ENCODE measurements around the gene LDLRAD3.

The LDLRAD3 gene

DNA sequence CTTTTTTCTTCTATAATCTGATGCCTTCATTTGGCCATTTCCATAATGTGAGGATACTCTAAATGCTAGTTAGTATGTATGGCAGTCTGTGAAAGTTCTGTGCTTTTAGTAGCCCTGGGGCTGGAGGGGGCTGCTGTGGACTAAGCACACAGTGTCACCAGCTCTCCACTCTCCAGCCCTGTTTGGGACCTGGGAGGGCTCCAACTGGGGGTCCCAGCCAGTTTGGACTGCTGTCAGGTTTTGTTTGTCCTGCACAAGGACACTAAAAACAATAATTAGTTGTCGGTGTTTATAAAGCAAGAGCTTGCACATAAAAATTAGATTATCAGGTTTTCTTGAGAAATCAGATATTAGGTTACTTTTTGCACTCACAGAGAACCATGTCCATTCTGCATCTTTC is 103.1 kb downstream of the LDLRAD3 start:
- Mint-ChIP-seq H3K9me3 (peaks cover 5% of the 10 kb centered on the region), H3K27ac (no peak overlapping the region), H3K4me1 (no peaks in the 10 kb centered on the region), H3K36me3 (no peaks in the 10 kb centered on the region), H3K27me3 (peaks cover 10% of the 10 kb centered on the region), H3K4me3 (no peak overlapping the region)
- ATAC-seq: no peak

DNA sequence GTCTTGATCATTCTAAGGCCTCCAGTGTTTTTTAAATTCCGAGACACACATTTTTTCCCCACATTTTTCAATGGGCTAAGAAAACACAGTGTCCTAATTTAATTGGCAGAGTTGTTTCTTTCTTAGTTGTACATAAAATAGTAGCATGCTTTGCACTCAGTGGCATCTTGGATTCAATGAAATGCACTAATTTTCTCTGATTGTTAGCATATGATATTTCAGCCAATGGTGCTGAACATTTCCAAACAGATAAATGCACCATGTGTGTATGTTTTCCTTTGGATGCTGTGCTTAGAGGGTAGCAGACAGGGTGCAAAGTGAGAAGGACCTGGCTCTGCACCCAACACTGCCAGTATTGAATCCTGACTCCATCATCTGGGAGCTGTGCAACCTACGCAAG is 103.5 kb downstream of the LDLRAD3 start:
- ATAC-seq: no peak
- Mint-ChIP-seq H3K27me3 (peaks cover 10% of the 10 kb centered on the region), H3K4me1 (no peaks in the 10 kb centered on the region), H3K27ac (no peak overlapping the region), H3K36me3 (no peaks in the 10 kb centered on the region), H3K4me3 (no peak overlapping the region), H3K9me3 (peaks cover 5% of the 10 kb centered on the region)

GRCh38 chr11:36048496-36049247 is 104.8 kb downstream of the LDLRAD3 start:
- no peak overlapping the region for H3K27ac Mint-ChIP-seq
- H3K27me3 Mint-ChIP-seq: peaks cover 10% of the 10 kb centered on the region
- H3K36me3 Mint-ChIP-seq: no peaks in the 10 kb centered on the region
- no peaks in the 10 kb centered on the region for H3K4me1 Mint-ChIP-seq
- peaks cover 5% of the 10 kb centered on the region for H3K9me3 Mint-ChIP-seq
- no peak overlapping the region for H3K4me3 Mint-ChIP-seq
- no peak for ATAC-seq

GRCh38 chr11:36051235-36052144 is 107.6 kb downstream of the LDLRAD3 start:
- no peak for ATAC-seq
- H3K27me3 Mint-ChIP-seq: peaks cover 10% of the 10 kb centered on the region
- no peak overlapping the region for H3K4me3 Mint-ChIP-seq
- no peak overlapping the region for H3K27ac Mint-ChIP-seq
- peaks cover 7% of the 10 kb centered on the region for H3K9me3 Mint-ChIP-seq
- no peaks in the 10 kb centered on the region for H3K36me3 Mint-ChIP-seq
- H3K4me1 Mint-ChIP-seq: no peaks in the 10 kb centered on the region

DNA sequence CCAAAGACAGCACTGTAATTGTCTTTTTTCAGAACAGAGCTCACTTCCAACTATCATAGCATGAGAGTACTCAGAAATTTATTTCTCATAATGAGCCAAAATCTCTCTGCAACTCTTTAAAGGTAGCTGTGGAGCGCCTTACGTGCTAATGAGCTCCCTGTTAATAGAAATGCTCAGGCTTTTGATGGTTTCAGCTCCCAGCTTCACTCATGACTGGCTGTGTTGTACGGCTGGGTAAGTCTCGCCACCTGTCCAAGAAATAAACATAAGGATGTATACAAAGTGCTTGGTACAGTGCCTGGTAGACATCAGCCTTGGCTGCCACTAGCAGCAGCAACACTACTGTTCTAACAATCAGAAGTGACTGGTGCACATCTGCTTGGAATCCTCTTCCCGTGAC is 109.4 kb downstream of the LDLRAD3 start:
- Mint-ChIP-seq H3K36me3 (no peaks in the 10 kb centered on the region), H3K4me1 (no peaks in the 10 kb centered on the region), H3K27me3 (peaks cover 25% of the 10 kb centered on the region), H3K4me3 (no peak overlapping the region), H3K27ac (no peak overlapping the region), H3K9me3 (peaks cover 7% of the 10 kb centered on the region)
- ATAC-seq: no peak

DNA sequence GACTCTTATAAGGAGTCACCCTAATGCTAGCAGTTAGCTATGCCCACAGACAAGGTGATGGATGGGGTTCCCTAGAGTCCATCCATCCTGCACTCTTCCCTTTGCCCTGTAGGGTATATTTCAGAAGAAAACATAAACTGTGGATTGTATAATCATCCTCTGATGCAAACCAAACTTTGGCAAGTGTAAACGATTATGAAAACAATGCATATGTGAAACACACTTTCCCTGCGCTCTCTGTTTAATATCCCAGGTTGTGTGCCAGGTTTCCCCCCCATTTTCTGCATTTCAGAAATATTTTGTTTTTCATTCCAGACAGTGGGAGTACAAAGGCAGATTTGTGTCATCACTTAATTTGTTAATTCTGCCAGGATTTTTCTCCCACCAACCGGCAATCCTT is 110.0 kb downstream of the LDLRAD3 start:
- no peaks in the 10 kb centered on the region for H3K4me1 Mint-ChIP-seq
- no peaks in the 10 kb centered on the region for H3K36me3 Mint-ChIP-seq
- no peak overlapping the region for H3K4me3 Mint-ChIP-seq
- H3K27ac Mint-ChIP-seq: no peak overlapping the region
- H3K27me3 Mint-ChIP-seq: peaks cover 27% of the 10 kb centered on the region
- H3K9me3 Mint-ChIP-seq: peaks cover 7% of the 10 kb centered on the region
- no peak for ATAC-seq

DNA sequence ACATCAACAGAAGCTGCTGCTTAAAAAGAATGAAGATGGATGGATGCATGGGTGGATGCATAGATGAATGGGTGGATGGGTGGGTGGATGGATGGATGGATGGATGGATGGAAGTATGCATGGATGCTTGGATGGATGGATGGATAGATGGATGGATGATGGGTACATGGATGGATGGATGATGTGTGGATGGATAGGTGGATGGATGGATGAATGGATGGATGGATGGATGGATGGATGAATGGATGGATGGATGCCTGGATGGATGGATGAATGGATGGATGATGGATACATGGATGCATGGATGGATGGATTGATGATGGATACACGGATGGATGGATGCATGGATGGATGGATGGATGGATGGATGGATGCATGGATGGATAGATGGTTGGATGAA is 110.8 kb downstream of the LDLRAD3 start:
- peaks cover 10% of the 10 kb centered on the region for H3K9me3 Mint-ChIP-seq
- no peak overlapping the region for H3K27ac Mint-ChIP-seq
- no peaks in the 10 kb centered on the region for H3K4me1 Mint-ChIP-seq
- ATAC-seq: no peak
- H3K36me3 Mint-ChIP-seq: no peaks in the 10 kb centered on the region
- H3K27me3 Mint-ChIP-seq: peaks cover 27% of the 10 kb centered on the region
- H3K4me3 Mint-ChIP-seq: no peak overlapping the region

DNA sequence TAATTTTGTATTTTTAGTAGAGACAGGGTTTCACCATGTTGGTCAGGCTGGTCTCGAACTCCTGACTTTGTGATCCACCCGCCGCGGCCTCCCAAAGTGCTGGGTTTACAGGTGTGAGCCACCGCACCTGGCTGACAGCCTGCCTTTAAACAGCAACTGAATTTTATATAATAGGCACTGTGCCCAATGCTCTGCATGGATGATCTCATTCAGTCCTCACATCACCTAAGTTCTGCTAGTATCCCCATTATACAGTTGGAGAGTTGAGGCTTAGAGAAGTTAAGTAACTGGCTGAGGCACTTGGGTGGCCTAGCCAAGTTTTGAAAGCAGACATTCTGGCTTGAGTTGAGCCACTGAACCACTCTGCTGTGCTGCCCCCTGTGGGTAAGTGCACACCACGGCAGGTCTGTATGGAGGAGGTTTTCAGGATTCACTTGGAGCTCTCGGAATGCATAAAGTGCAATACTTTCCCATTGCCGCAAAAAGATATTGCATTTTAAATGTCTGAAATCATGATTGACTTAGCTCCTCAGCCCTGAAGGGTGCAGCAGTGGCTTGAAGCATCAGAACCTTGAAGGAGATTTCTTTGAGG is 112.4 kb downstream of the LDLRAD3 start:
- Mint-ChIP-seq H3K9me3 (peaks cover 19% of the 10 kb centered on the region), H3K4me3 (no peak overlapping the region), H3K27ac (no peak overlapping the region), H3K27me3 (peaks cover 20% of the 10 kb centered on the region), H3K4me1 (no peaks in the 10 kb centered on the region), H3K36me3 (no peaks in the 10 kb centered on the region)
- no peak for ATAC-seq

DNA sequence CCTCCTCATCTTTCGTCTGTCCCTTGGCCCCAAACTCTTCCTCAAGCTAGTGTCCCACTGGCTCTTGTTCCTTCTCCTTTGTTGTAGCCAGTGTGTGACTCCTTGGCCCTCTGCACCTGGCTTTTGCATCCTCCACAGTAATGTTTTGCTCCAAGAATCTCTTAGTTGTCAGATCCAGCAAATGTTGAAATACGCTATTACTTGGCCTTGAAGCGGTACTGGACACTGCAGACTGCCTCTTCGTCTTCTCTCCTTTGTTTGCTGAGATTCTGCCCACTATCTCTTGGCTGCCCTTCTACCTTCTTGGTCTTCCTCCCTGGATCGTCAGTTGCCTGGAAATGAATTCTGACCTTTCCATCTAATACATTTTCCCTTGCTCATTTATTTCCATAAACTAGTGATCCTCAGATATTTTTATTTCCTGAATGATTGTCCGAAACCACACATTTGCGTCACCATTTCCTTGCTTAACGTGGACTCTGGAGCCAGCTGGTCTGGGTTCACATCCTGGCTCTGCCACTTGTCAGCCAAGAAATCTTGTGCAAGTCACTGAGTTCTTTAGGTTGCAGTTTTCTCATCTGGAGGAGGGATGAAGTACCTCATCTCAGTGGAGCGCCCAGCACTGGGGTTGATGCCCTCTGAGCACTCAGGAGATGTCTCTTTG is 113.6 kb downstream of the LDLRAD3 start:
- H3K4me1 Mint-ChIP-seq: no peaks in the 10 kb centered on the region
- no peak overlapping the region for H3K4me3 Mint-ChIP-seq
- no peak overlapping the region for H3K27ac Mint-ChIP-seq
- no peaks in the 10 kb centered on the region for H3K36me3 Mint-ChIP-seq
- ATAC-seq: no peak
- H3K27me3 Mint-ChIP-seq: peaks cover 17% of the 10 kb centered on the region
- peaks cover 19% of the 10 kb centered on the region for H3K9me3 Mint-ChIP-seq

- Mint-ChIP-seq H3K27ac (no peak overlapping the region), H3K27me3 (peaks cover 17% of the 10 kb centered on the region)
- ATAC-seq: no peak
These were observed 115.8 kb downstream of the LDLRAD3 start for GRCh38 chr11:36059660-36060059.

GRCh38 chr11:36060926-36061325 is 117.1 kb downstream of the LDLRAD3 start:
- no peaks in the 10 kb centered on the region for H3K36me3 Mint-ChIP-seq

More at GRCh38 chr11:36059660-36060059, 115.8 kb downstream of the LDLRAD3 start:
- peaks cover 17% of the 10 kb centered on the region for H3K9me3 Mint-ChIP-seq
- no peak overlapping the region for H3K4me3 Mint-ChIP-seq
- H3K4me1 Mint-ChIP-seq: no peaks in the 10 kb centered on the region
- H3K36me3 Mint-ChIP-seq: no peaks in the 10 kb centered on the region

DNA sequence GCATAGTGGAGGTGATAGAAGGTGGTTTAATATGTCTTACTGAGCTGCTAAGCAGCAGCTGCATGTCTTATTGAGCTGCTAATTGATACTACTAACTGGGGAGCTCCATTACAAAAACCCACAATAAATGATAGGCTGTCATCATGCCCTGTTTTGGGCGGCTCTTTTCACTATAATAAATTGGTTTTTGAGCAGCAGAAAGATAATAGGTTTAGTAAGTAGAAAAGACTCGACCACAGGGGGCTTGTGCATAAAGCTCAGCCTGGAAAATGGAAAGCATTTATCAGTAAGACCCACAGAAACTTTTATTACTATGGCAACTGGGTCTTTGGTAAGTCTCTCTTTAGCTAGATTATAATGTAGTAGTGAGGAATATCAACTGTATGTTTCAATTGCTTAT is 117.6 kb downstream of the LDLRAD3 start:
- ATAC-seq: no peak
- no peaks in the 10 kb centered on the region for H3K36me3 Mint-ChIP-seq
- H3K4me1 Mint-ChIP-seq: no peaks in the 10 kb centered on the region
- H3K27me3 Mint-ChIP-seq: peaks cover 22% of the 10 kb centered on the region
- no peak overlapping the region for H3K27ac Mint-ChIP-seq
- peaks cover 15% of the 10 kb centered on the region for H3K9me3 Mint-ChIP-seq
- no peak overlapping the region for H3K4me3 Mint-ChIP-seq

More at GRCh38 chr11:36060926-36061325, 117.1 kb downstream of the LDLRAD3 start:
- Mint-ChIP-seq H3K9me3 (peaks cover 15% of the 10 kb centered on the region), H3K27me3 (peaks cover 17% of the 10 kb centered on the region), H3K4me1 (no peaks in the 10 kb centered on the region), H3K4me3 (no peak overlapping the region), H3K27ac (no peak overlapping the region)
- ATAC-seq: no peak

GRCh38 chr11:36062796-36063365 is 119.0 kb downstream of the LDLRAD3 start:
- no peak for ATAC-seq
- Mint-ChIP-seq H3K27me3 (peaks cover 19% of the 10 kb centered on the region), H3K27ac (no peak overlapping the region), H3K4me1 (no peaks in the 10 kb centered on the region), H3K36me3 (no peaks in the 10 kb centered on the region), H3K4me3 (no peak overlapping the region), H3K9me3 (peaks cover 18% of the 10 kb centered on the region)

DNA sequence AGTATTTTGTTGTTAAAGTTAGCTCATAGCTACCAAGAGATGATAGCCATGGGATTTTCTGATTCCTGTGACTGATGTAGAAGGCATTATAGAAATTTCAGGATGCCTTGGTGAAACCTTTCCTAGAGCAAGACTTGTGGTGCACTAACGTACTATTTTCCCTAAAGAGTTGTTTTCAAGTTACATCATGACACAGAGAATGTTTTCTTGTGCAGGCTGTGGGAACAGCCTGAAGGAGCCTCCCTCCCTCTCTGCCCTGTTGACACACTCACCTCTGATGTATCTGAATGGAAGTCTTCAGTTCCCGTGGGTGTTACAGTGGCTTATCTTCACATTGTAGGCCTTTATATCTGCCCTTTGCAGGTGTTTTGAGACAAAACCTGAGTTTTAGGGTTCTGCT is 121.6 kb downstream of the LDLRAD3 start:
- no peak overlapping the region for H3K27ac Mint-ChIP-seq
- no peaks in the 10 kb centered on the region for H3K4me1 Mint-ChIP-seq
- H3K9me3 Mint-ChIP-seq: peaks cover 16% of the 10 kb centered on the region
- ATAC-seq: no peak
- no peaks in the 10 kb centered on the region for H3K36me3 Mint-ChIP-seq
- peaks cover 20% of the 10 kb centered on the region for H3K27me3 Mint-ChIP-seq
- no peak overlapping the region for H3K4me3 Mint-ChIP-seq

- no peak for ATAC-seq
- Mint-ChIP-seq H3K27ac (no peak overlapping the region), H3K4me3 (no peak overlapping the region)
These were observed 123.0 kb downstream of the LDLRAD3 start for GRCh38 chr11:36066891-36067290.

More at GRCh38 chr11:36066891-36067290, 123.0 kb downstream of the LDLRAD3 start:
- no peaks in the 10 kb centered on the region for H3K4me1 Mint-ChIP-seq
- H3K27me3 Mint-ChIP-seq: peaks cover 33% of the 10 kb centered on the region
- H3K9me3 Mint-ChIP-seq: peaks cover 9% of the 10 kb centered on the region
- no peaks in the 10 kb centered on the region for H3K36me3 Mint-ChIP-seq
